Ramos (cell line): ENCODE data around the gene TNPO1.
"Not testable (repeated sequence)": the region's sequence is repeated elsewhere in the genome, so short reads cannot be mapped to it uniquely, and the experiment has no call there.

Source experiments
- in situ Hi-C: fragments of 300-500 bp; cut with MboI; formaldehyde crosslinking; loops from one replicate; pipeline ENCODE4 v1.14.3; 2022; ENCODE audit warnings: low sequenced_read_pairs; ENCODE audit not compliant: unreplicated experiment

The TNPO1 gene

GRCh38 chr5:72920690-72921502 lies 104.4 kb downstream of the TNPO1 start:
- in situ Hi-C loops, result no loop called here

- in situ Hi-C loops, result no loop called here
Measured at GRCh38 chr5:72921886-72922285, 105.4 kb downstream of the TNPO1 start.

- in situ Hi-C loops, result no loop called here
Measured at GRCh38 chr5:72922422-72922821, 106.0 kb downstream of the TNPO1 start.

GRCh38 chr5:72925336-72926010 lies 109.0 kb downstream of the TNPO1 start:
- in situ Hi-C loops, result no loop called here

- in situ Hi-C loops, result not testable (repeated sequence)
Measured at GRCh38 chr5:72932686-72933085, 116.2 kb downstream of the TNPO1 start.

- in situ Hi-C loops, result not testable (repeated sequence)
Measured at GRCh38 chr5:72934953-72935725, 118.7 kb downstream of the TNPO1 start.

- in situ Hi-C loops, result no loop called here
Measured at GRCh38 chr5:72936893-72937292, 120.4 kb downstream of the TNPO1 start.

GRCh38 chr5:72937517-72938061 lies 121.1 kb downstream of the TNPO1 start:
- in situ Hi-C loops, result no loop called here

- in situ Hi-C loops, result no loop called here
Measured at GRCh38 chr5:72938206-72938605, 121.7 kb downstream of the TNPO1 start.

- in situ Hi-C loops, result no loop called here
Measured at GRCh38 chr5:72940082-72940481, 123.6 kb downstream of the TNPO1 start.

GRCh38 chr5:72943307-72943706 lies 126.8 kb downstream of the TNPO1 start:
- in situ Hi-C loops, result no loop called here

GRCh38 chr5:72947498-72947897 lies 131.0 kb downstream of the TNPO1 start:
- in situ Hi-C loops, result no loop called here

- in situ Hi-C loops, result no loop called here
Measured at GRCh38 chr5:72949481-72949880, 133.0 kb downstream of the TNPO1 start.

GRCh38 chr5:72951671-72952468 lies 135.4 kb downstream of the TNPO1 start:
- in situ Hi-C loops, result no loop called here

- in situ Hi-C loops, result no loop called here
Measured at GRCh38 chr5:72954389-72954788, 137.9 kb downstream of the TNPO1 start.

- in situ Hi-C loops, result no loop called here
Measured at GRCh38 chr5:72955143-72955767, 138.8 kb downstream of the TNPO1 start.

GRCh38 chr5:72955768-72956323 lies 139.4 kb downstream of the TNPO1 start, which contains the start of gene FCHO2:
FCHO2 (plus strand) TSS chr5:72956041; CDS start chr5:72956097, 56 bp downstream.
- in situ Hi-C loops, result no loop called here

GRCh38 chr5:72956324-72957140 lies 140.1 kb downstream of the TNPO1 start:
- in situ Hi-C loops, result no loop called here
